Endometrium (tissue), 2 donors: Measurements from ENCODE around the gene SYTL3.
"Not testable (repeated sequence)": the region's sequence is repeated elsewhere in the genome, so short reads cannot be mapped to it uniquely, and the experiment has no call there.

Experiments used
- FAIRE-seq: peaks from 2 replicates; lab custom pipeline; 2012; peaks lifted over from hg19 to GRCh38; lab: Jason Lieb, UNC
- donor health status: control.
- donor health status: control.

Gene SYTL3

DNA sequence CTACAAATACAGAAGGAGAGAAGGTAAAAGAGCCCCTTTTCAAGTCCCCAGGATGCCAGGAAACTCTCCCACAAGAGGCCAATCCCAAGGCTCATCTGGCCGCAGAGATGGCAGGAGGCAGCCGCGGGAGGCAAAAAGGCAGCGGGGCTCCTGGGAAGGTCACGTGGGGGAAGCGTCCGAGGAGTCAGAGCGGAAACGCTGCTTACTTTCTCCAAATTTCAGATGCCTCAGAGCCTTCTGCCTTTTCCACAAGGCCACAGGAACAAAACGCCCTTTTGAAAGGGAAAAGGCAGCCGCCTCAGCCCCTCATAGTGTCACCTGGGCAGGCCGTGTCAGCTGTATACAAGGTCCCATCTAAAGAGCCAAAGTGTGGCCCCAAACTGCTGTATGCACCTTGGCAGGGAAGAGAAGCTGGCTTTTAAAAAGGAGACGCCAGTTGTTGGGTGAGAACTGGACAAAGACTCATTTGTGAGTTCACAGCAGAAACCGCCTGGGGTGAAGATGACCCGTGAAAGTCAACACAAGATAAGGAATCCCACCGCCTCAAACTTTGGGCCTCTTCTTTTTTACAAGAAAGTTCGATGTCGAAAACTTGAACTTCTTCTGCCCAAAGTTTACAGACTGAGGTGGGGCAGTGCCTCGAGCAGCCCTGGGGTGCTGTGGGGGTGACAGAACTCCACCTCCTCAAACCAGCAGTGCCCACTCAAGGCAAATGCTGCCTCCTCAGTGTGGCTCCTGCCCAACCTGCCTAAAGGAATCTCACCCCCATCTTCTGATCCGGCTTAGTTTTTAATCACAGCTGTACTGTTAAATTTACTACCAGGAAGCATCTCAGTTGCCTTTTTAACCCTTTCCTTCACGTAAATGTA, 124.0 kb downstream of the SYTL3 start:
- no peak for FAIRE-seq

- FAIRE-seq: no peak
Observed at GRCh38 chr6:158774717-158775449, 125.0 kb downstream of the SYTL3 start.

- no peak for FAIRE-seq
Observed at GRCh38 chr6:158775832-158776231, 126.0 kb downstream of the SYTL3 start.

GRCh38 chr6:158776737-158777136, 126.9 kb downstream of the SYTL3 start:
- no peak for FAIRE-seq

GRCh38 chr6:158777510-158777909, 127.7 kb downstream of the SYTL3 start:
- FAIRE-seq: no peak

DNA sequence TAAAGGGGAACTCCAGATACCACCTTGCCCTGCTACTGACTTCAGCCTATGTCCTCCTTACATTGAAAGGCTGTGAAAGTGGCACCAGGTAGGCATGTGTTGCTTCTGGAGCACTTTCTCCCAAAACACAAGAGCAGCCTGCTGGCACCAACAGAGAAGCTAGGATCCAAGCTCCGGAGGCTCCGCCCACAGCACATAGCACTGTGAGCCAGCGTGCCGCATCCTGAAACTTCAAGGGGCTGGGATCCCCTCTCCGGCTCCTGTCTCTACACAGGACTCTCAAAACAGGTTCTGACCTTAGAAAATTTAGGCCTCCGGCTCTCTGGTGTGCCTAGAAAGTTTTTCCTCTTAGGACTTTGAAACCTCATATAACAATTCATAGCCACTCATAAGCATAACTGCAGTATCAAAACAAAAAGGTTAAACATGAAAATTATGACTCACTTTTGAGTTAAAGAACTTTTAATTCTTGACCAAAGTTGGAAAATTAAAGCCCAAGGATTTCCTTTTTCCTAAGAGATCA, 128.2 kb downstream of the SYTL3 start:
- FAIRE-seq: no peak

- no peak for FAIRE-seq
Observed at GRCh38 chr6:158780246-158780884, 130.5 kb downstream of the SYTL3 start.

GRCh38 chr6:158780988-158781691, 131.3 kb downstream of the SYTL3 start:
- FAIRE-seq: no peak

DNA sequence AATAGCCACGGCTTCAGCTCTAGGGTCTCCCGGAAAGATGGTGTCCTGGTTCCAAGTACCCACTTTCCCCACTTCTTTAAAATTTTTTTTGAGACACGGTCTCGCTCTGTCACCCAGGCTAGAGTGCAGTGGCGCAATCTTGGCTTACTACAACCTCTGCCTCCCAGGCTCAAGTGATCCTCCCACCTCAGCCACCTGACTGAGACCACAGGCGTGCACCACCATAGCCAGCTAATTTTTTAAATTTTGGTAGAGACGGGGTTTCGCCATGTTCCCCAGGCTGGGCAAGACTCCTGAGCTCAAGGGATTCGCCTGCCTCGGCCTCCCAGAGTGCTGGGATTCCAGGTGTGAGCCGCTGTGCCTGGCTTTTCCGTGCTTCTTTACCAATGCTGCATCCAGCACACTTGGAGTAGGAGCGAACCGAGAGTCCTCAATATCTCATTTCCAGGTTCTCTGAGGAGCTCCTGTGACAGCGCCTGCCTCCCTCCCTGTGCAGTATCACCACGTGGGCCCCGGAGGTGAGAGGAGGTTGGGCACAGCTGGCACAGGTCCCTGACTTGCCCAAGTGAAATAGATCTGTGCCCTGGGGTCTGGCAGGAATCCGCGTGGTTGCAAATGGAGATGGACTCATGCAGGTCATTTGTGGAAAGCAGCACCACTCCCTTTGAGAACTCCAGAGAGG, 132.0 kb downstream of the SYTL3 start:
- no peak for FAIRE-seq

GRCh38 chr6:158782432-158783166, 132.7 kb downstream of the SYTL3 start:
- FAIRE-seq: no peak

GRCh38 chr6:158783167-158783450, 133.3 kb downstream of the SYTL3 start:
- FAIRE-seq: no peak

GRCh38 chr6:158783851-158784250, 134.0 kb downstream of the SYTL3 start:
- FAIRE-seq: no peak

- FAIRE-seq: no peak
Observed at GRCh38 chr6:158784505-158784904, 134.7 kb downstream of the SYTL3 start.

- no peak for FAIRE-seq
Observed at GRCh38 chr6:158785036-158785435, 135.2 kb downstream of the SYTL3 start.

- FAIRE-seq: no peak
Observed at GRCh38 chr6:158786645-158787304, 136.9 kb downstream of the SYTL3 start.

DNA sequence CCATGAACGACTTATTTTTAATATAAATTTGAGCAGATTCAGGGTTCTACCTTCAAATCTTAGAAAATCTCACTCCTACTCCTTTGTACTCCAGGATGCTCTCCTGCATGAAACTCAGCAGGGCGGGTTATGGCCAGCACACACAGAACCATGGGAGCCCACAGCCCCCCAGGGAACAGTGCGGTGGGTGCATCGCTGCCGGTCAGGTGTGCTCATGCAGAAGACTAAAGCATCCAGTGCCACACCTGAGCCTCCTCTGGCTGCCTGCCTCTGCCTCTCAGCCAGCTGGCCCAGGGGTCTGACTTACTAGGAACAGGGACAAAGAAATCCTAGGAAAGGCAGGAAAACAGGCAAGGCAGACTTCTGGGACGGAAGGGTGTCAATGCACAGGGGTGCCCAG, 137.5 kb downstream of the SYTL3 start:
- no peak for FAIRE-seq

DNA sequence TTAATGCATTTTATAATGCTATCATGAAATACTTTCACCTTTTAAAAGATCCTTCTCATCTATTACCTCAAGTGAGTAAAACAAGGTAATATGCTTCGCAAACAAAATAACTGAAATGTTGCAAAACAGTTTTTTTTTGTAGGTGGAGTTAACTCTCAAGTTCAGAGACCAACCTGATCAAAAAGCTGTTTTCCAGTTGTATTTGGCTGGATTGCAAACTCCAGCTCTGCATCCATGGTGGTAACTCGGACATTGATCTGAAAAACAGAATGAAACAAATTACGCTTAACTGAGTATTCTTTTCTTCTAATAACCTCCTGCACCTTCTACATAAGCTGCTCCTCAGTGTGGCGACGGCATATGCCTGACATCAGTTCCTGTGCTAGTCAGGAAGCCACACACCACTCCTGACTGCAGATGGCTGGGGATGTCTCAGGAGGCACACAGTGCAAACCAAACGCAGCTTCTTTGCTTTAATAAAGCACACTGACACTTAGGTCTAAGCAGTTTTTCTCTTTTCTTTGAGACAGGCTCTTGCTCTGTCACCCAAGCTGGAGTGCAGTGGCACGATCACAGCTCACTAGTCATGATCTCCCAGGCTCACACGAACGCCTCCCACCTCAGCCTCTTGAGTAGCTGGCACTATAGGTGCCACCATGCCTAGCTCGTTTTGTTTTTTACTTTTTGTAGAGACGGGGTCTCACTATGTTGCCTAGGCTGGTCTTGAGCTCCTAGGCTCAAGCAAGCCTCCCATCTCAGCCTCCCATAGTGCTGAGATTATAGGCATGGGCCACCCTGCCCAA, 139.5 kb downstream of the SYTL3 start:
- FAIRE-seq: no peak

DNA sequence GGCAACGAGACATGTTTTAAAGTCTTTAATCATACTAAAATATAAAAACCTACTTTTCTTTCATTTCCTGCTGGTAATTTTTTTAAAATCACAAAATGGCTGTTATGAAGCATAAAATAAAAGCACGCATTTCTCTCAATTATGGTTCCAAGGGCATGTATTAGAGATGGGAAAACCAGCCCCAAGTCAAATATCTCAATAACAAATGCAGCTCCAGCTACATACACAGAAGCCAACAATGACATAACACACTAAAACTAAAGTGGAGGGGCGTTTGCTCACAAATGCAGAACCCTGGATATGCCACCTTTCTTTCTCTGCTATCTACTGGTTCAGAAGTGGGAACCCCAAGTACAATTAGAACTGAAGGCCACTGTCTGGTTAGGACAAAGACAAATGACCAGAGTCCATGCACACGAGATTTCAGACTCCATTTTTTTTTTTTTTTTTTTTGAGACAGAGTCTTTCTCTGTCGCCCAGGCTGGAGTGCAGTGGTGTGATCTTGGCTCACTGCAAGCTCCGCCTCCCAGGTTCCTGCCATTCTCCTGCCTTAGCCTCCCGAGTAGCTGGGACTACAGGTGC, 141.5 kb downstream of the SYTL3 start:
- no peak for FAIRE-seq

GRCh38 chr6:158792505-158792904, 142.7 kb downstream of the SYTL3 start:
- not testable (repeated sequence) for FAIRE-seq
